Measurements from ENCODE around the gene DLK1.

The DLK1 gene

DNA sequence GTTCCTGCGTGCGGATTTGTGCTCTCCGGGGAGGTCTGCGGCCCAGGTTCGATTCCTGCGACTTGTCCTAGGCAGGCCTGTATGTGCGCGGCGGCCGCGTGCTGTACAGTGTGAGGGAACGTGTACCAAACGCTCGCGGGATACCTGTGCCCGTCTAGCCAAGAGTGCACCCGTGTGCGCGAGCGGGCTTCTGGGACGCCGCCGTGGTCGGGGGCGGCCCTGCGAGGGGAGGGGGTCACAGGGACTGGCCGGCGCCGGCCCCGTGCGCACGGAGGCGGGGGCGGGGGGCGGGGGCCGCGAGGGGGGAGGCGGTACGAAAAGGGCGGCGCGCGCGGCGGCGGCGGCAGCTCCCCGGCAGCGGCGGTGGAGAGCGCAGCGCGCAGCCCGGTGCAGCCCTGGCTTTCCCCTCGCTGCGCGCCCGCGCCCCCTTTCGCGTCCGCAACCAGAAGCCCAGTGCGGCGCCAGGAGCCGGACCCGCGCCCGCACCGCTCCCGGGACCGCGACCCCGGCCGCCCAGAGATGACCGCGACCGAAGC, at the start of gene DLK1:
Gene DLK1, plus strand, starts transcription at position 343 of the 536 bp plus-strand sequence. Its CDS starts 177 bp downstream, at position 520.
- no peak within 1 kb of the TSS for H3K4me3 ChIP-seq (ENCODE audit: control insufficient read depth, low read depth, low read length)
- TF ChIP-seq, protein P1, sequence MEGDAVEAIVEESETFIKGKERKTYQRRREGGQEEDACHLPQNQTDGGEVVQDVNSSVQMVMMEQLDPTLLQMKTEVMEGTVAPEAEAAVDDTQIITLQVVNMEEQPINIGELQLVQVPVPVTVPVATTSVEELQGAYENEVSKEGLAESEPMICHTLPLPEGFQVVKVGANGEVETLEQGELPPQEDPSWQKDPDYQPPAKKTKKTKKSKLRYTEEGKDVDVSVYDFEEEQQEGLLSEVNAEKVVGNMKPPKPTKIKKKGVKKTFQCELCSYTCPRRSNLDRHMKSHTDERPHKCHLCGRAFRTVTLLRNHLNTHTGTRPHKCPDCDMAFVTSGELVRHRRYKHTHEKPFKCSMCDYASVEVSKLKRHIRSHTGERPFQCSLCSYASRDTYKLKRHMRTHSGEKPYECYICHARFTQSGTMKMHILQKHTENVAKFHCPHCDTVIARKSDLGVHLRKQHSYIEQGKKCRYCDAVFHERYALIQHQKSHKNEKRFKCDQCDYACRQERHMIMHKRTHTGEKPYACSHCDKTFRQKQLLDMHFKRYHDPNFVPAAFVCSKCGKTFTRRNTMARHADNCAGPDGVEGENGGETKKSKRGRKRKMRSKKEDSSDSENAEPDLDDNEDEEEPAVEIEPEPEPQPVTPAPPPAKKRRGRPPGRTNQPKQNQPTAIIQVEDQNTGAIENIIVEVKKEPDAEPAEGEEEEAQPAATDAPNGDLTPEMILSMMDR (IDR thresholded peaks at IDR 0.05; ENCODE audit: control insufficient read depth, insufficient read depth, low read depth, low read length, missing control alignments), result no peak
- DNase-seq (ENCODE audit: low read depth), result no peak

DNA sequence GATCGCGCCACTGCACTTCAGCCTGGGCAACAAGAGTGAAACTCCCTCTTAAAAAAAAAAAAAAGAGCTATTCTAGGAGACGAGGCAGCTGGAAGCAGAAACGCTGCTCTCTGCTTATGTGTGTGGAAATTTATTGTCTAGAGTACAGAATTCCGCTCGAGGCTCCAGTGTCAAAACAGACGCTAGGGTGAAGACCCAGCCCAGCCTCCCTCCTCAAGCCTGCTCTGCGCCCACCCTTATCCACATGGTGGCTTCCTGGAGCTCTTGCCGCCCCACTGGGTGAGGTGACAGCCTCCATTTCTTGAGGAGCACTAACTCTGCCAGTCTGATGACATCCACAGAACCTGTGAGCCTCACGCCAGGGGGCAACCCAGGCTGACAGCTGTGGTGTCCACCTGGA, 49.5 kb upstream of the DLK1 start:
- DNase-seq (ENCODE audit: low read depth), result no peak
- TF ChIP-seq, protein P1 (IDR thresholded peaks at IDR 0.05; ENCODE audit: control insufficient read depth, insufficient read depth, low read depth, low read length, missing control alignments), result no peak
- H3K4me3 ChIP-seq (ENCODE audit: control insufficient read depth, low read depth, low read length), result no peak overlapping the region

GRCh38 chr14:100677554-100678468, 48.9 kb upstream of the DLK1 start:
- H3K4me3 ChIP-seq (ENCODE audit: control insufficient read depth, low read depth, low read length), result no peak overlapping the region
- no peak for DNase-seq (ENCODE audit: low read depth)
- TF ChIP-seq, protein P1 (IDR thresholded peaks at IDR 0.05; ENCODE audit: control insufficient read depth, insufficient read depth, low read depth, low read length, missing control alignments), result no peak

DNA sequence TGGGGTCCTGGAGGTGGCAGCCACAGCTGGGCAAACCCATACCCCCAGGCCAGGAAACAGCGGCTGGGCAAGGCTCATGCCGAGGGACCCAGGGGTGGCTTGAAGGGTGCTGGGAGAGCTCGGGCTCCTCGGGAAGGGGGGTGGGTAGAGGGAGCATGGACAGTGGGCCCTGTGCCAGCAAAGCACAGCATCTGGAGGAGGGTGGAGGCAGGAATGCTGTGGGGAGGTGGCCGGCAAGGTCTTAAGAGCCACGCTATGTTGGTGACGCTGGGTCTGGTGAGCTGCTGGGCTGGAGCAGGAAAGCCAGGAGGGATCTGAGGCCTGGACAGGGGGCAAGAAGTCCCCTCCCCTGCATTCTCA, 48.2 kb upstream of the DLK1 start:
- TF ChIP-seq, protein P1 (IDR thresholded peaks at IDR 0.05; ENCODE audit: control insufficient read depth, insufficient read depth, low read depth, low read length, missing control alignments), result no peak
- DNase-seq (ENCODE audit: low read depth), result no peak
- H3K4me3 ChIP-seq (ENCODE audit: control insufficient read depth, low read depth, low read length), result no peak overlapping the region

- TF ChIP-seq, protein P1 (IDR thresholded peaks at IDR 0.05; ENCODE audit: control insufficient read depth, insufficient read depth, low read depth, low read length, missing control alignments), result no peak
- H3K4me3 ChIP-seq (ENCODE audit: control insufficient read depth, low read depth, low read length), result no peak overlapping the region
- no peak for DNase-seq (ENCODE audit: low read depth)
These were observed 47.5 kb upstream of the DLK1 start for GRCh38 chr14:100679153-100679552.

DNA sequence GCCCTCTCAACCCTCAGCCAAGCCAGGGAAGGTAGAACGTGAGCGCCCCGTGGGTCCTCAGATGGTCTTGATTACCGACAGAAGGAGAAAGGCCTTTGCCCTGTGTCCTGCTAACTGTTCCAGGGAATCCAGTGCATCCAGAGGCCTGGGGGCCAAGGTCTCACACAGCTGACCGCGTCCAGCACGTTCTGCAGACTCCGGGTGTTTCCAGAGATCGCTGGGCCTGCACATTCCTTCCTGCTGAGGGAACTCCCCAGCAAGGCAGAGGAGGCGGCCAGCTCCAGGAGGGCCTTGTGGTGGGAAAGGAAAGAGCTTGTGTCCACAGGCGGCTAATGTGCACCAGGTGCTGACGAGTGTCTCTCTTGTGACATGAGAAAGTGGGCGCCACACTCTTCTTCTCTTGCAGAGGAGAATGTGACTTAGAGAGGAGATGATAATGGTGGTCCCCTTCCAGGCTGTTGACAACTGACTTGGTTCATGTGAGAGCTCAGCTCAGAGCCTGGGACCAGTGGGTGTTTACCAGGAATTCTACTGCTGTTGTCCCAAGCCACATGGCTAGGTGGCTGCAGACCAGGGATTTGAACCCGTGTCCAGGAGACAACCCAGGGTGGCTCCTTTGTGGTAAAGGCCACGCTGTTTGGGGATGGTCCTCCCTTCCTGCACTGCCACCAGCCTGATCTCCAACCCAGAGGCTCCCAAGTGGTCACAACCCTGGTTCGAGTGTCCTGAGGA, 46.8 kb upstream of the DLK1 start:
- H3K4me3 ChIP-seq (ENCODE audit: control insufficient read depth, low read depth, low read length), result no peak overlapping the region
- TF ChIP-seq, protein P1 (IDR thresholded peaks at IDR 0.05; ENCODE audit: control insufficient read depth, insufficient read depth, low read depth, low read length, missing control alignments), result peak; percentile 59
- DNase-seq (ENCODE audit: low read depth), result peak; percentile 79
